Activated T-helper 17 cell treated with anti-CD3 and anti-CD28 coated beads, Interleukin-2, amount 50 U/mL, for 72 hours (primary cell): Measurements from ENCODE around the gene CELSR3. TPM values are rescaled to one million over a fixed set of nuclear protein-coding genes. Genes with fewer than 3 reads are reported as not detected.

ENCODE experiments used
- ATAC-seq: fragments of 150-1000 bp; cut with Tn5 transposase; replicated peaks from 2 replicates; pipeline ENCODE4 v1.10.0; 2021; ENCODE audit warnings: mild to moderate bottlenecking, moderate library complexity
- H3K27ac Mint-ChIP-seq: one replicate; pipeline ENCODE4 v1.8.0; 2022; ENCODE audit warnings: mixed read lengths
- H3K27me3 Mint-ChIP-seq: one replicate; pipeline ENCODE4 v1.8.0; 2022; ENCODE audit warnings: mixed read lengths
- H3K36me3 Mint-ChIP-seq: one replicate; pipeline ENCODE4 v1.8.0; 2022; ENCODE audit warnings: low read depth, mild to moderate bottlenecking, mixed read lengths
- H3K4me1 Mint-ChIP-seq: one replicate; pipeline ENCODE4 v1.8.0; 2022; ENCODE audit warnings: mixed read lengths
- H3K4me3 Mint-ChIP-seq: one replicate; pipeline ENCODE4 v1.8.0; 2022; ENCODE audit warnings: mild to moderate bottlenecking, mixed read lengths
- H3K9me3 Mint-ChIP-seq: one replicate; pipeline ENCODE4 v1.8.0; 2022; ENCODE audit warnings: mixed read lengths
- total RNA-seq, 2 donors: library from RNA; stranded (reverse); gene quantifications; one replicate each; pipeline ENCODE4 v1.2.3, GENCODE V29; 2022

Gene CELSR3
- total RNA-seq, 2 donors from 2014 or later = 20.3 to 27.1 TPM

DNA sequence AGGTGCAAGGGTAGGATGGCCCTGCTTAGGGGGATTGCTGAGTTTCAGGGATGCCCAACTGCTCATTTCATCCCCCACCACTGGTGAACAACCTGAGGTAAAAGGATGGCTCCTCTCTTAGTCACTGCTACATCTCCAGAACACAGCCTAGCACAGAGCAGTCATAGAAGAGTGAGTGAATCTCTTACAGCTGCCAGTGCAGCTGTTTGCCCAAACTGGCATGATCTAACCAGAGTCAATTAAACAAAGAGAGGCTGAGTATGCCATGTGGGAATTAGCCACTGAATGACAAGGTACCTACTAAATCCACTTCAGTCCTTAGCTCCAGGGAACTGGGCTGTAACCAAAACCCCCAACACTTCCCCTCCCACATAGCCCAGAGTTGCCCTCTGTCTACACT, 29.9 kb upstream of the CELSR3 start:
- no peak overlapping the region for H3K4me3 Mint-ChIP-seq
- H3K36me3 Mint-ChIP-seq = peaks cover 91% of the 10 kb centered on the region
- no peaks in the 10 kb centered on the region for H3K9me3 Mint-ChIP-seq
- no peaks in the 10 kb centered on the region for H3K27me3 Mint-ChIP-seq
- peaks cover 8% of the 10 kb centered on the region for H3K4me1 Mint-ChIP-seq
- no peak for ATAC-seq
- peak overlapping the region; percentile 7 for H3K27ac Mint-ChIP-seq

DNA sequence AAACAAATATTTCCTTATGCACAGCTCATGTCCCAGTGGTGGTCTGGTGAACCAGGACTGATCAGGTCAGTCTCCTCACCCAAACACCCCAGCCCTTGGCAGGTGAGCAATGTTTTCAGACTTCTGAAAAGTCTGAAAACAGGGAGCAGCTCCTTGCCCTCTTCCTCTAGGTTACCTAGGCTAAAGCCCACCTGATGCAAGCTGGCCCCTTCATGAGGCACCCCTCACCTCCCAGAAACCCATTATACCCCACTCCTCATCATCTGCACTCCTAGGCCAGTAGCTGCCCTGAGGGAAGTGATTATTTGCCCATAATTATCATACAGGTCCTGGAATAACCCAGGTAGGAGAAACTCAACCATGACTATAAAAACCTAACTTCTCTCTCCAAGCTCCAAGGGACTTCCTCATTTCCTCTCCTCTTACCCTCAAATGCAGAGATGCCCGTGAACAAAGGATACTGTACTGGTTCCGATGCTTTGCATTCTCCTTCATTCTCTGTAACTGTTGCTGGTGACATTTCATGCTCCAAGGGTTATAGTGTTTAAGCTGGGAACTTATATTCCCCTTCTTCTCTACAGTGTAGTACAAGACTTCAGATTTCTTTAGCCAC, 28.3 kb upstream of the CELSR3 start:
- Mint-ChIP-seq H3K27ac (no peak overlapping the region), H3K27me3 (no peaks in the 10 kb centered on the region), H3K36me3 (peaks cover 82% of the 10 kb centered on the region), H3K9me3 (no peaks in the 10 kb centered on the region), H3K4me1 (peaks cover 9% of the 10 kb centered on the region), H3K4me3 (no peak overlapping the region)
- ATAC-seq = no peak

DNA sequence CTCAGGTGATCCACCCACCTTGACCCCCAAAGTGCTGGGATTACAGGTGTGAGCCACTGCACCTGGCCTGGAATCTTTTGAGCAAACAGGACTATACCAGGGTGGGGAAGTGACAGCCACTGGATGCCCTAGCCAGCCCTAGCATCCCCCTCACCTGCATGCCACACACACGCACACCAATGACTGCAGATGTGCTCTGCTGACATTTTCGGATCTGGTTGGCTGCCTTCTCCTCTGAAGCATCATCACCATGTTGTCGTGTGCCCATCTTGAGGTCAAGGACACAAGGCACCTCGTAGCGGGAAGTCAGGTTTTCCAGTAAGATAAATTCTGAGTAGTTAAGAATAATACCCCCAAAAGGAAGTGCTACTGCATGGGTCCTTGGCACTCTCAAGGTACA, 26.7 kb upstream of the CELSR3 start:
- Mint-ChIP-seq H3K4me1 (peaks cover 14% of the 10 kb centered on the region), H3K4me3 (no peak overlapping the region), H3K27ac (no peak overlapping the region), H3K9me3 (no peaks in the 10 kb centered on the region), H3K36me3 (peaks cover 79% of the 10 kb centered on the region), H3K27me3 (no peaks in the 10 kb centered on the region)
- ATAC-seq = no peak

DNA sequence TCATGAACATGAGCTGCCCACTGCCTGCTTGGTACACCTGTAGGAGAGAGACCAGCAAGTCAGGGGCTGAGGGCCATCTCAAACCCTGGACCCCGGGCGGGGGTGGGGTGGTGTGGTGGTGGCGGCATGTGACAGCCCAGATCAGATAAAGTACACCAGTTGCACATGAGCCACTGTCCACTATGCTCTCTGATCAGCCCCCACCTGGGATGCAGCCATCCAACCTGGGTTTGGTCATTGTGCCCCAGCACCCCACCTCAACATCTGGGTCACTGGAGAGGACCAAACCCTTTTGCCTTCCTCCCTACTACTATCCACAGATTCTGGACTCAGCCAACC, 26.0 kb upstream of the CELSR3 start:
- peaks cover 79% of the 10 kb centered on the region for H3K36me3 Mint-ChIP-seq
- H3K9me3 Mint-ChIP-seq = no peaks in the 10 kb centered on the region
- H3K27ac Mint-ChIP-seq = no peak overlapping the region

DNA sequence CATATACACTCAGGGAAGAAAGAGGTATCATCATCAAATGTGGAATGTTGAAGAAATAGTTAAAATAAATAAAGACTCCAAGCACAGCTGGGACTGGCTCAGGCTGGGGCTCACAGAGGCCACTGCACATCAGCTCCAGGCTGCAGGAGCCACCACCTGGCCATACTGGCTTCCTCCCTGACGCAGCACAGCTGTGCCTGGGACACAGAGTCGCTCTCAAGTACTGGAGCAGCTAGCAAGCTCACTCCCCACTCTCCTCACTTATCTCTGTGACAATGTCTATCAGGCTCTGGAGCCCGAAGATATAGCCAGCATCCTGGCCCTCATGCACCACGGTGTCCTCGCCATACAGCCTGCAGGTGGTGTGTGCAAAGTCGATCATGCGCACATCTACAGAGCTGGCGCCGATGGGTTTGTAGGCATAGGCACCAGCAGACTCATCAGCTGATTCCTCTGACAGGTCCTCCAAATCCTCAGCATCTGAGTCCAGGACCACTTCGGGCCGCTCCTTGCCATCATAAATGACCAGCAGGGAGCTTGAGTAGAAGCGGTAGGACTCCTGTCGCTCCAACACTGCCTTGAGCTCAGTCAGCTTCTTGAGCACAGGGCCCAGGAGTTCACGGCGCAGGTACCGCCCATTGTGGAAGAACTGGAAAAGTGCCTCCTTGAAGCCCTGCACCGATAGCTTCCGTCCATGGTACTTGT, 25.5 kb upstream of the CELSR3 start:
- ATAC-seq = no peak
- no peaks in the 10 kb centered on the region for H3K9me3 Mint-ChIP-seq
- no peak overlapping the region for H3K4me3 Mint-ChIP-seq
- H3K36me3 Mint-ChIP-seq = peaks cover 79% of the 10 kb centered on the region
- H3K4me1 Mint-ChIP-seq = peaks cover 22% of the 10 kb centered on the region
- H3K27me3 Mint-ChIP-seq = no peaks in the 10 kb centered on the region
- H3K27ac Mint-ChIP-seq = no peak overlapping the region

More for the DNA sequence above, 26.0 kb upstream of the CELSR3 start:
- no peak overlapping the region for H3K4me3 Mint-ChIP-seq
- no peak for ATAC-seq
- H3K27me3 Mint-ChIP-seq = no peaks in the 10 kb centered on the region
- H3K4me1 Mint-ChIP-seq = peaks cover 19% of the 10 kb centered on the region

DNA sequence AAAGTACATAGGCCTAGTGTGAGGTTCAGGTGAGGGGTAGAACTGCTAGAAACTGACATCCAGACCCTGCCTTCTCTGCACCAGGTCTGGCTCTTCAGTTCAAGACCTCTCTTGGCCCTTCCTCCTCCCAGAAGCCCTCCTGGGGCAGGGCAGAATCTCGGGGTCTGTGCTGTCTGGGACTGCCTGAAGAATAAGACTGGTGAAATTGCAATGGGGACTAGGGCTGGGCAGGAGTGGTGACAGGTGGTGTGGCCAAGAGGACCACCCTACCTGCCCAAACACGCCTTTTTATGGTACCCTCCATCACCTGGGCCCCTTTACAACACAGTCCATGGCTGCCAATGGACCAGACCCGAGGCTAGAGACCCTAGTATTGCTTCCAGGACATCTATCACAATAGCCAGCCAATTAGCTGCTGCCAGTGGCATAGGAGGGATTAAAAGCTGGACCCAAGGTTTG, 24.6 kb upstream of the CELSR3 start:
- ATAC-seq = no peak
- no peak overlapping the region for H3K27ac Mint-ChIP-seq
- peaks cover 78% of the 10 kb centered on the region for H3K36me3 Mint-ChIP-seq
- H3K9me3 Mint-ChIP-seq = no peaks in the 10 kb centered on the region
- peaks cover 22% of the 10 kb centered on the region for H3K4me1 Mint-ChIP-seq
- no peaks in the 10 kb centered on the region for H3K27me3 Mint-ChIP-seq
- H3K4me3 Mint-ChIP-seq = no peak overlapping the region

DNA sequence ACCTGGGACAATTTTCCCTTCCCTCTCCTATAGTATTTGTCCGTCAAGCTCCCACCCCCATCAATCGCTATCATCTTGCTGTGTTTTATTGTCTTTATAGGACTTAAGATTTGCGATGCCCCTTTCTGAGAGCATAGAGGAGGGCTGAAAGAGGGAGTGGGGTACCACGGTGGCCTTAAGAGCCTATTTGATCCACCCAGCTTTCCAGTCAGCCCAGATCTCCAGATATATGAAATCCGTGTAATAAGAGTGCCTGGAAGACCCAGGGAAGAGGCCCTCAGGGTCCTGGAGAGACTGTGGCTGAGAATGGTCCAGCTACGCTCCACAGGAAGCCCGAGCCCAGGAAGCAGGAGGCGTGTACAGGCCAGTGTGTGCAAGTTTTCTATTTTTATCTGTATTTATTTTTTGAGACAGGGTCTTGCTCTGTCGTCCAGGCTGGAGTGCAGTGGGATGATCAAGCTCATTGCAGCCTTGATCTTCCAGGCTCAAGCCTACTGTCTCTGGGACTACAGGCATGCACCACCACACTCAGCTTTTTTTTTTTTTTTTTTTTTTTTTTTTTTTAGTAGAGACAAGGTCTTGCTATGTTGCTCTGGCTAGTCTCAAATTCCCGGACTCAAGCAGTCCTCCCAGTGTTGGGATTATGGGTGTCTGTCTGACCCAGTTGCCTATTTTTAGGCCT, 24.0 kb upstream of the CELSR3 start:
- Mint-ChIP-seq H3K4me1 (peaks cover 22% of the 10 kb centered on the region), H3K4me3 (peak overlapping the region; percentile 92), H3K27me3 (no peaks in the 10 kb centered on the region), H3K36me3 (peaks cover 78% of the 10 kb centered on the region), H3K27ac (peak overlapping the region; percentile 93), H3K9me3 (no peaks in the 10 kb centered on the region)
- no peak for ATAC-seq

DNA sequence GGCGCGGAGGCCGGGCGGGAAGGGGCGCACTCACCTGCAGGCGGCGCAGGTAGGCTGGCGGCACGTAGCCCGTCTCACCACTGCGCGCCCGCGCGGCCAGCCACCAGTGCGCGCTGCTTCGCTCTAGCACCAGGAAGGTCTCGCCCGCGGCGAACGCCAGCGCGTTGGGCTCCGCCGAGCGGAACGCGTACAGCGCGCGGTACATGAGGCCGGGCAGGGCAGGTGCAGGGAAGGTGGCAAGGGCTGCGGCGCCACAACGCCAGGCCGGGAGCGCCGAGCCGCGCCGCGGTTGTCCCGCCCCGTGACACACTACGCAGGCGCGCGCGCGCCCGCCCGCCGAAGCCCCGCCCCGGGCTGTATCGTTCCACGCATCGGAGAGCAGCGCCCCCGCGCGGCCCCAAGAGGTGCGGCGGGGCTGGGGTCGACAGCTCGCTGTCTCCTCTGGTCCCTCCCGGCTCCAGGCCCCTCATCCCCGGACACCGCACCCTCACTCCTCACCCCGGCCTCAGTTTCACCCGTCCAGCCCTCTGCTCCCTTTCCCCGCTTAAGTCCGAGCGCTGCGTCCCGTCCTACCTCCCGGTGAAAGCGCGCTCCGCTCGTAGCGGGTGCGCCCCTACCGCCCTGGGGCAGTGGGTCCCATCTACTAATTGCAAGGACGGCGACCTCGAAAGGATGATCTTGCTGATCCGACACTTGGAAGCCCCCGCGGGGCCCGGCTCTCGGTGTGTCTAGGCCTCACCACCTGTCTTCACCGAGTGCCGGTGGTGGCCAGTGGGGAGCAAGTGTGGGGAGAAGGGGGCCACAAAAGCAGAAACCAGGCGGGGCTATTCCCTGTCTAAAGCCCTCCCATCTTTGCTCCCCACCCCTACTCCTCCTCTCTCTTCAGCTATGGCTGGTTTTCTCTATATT, 23.2 kb upstream of the CELSR3 start, which contains the start of gene NCKIPSD:
Gene NCKIPSD (minus strand): TSS at position 313 of the 909 bp plus-strand sequence. CDS start 108 bp downstream, at position 205.
- ATAC-seq = peak; percentile 94
- Mint-ChIP-seq H3K9me3 (no peaks in the 10 kb centered on the region), H3K4me3 (peak within 1 kb of the TSS; percentile 92), H3K27ac (peak within 1 kb of the TSS; percentile 93), H3K4me1 (peaks cover 24% of the 10 kb centered on the region), H3K27me3 (no peaks in the 10 kb centered on the region), H3K36me3 (peaks cover 78% of the 10 kb centered on the region)

DNA sequence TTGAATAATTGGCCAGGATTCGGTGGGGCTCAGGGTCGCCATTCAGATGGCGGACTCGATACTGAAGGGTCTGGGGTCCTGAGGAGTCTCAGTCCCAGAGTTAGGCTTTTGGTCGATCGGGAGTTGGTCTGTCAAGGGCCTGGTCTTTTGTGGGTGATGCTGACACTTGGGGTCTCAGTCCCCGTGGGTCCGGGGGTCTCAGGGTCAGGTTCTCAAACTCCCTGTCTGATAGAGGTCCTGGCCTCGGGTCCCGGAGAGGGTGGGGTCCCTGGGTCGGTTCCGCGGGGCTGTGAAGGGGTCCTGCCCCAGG, 22.6 kb upstream of the CELSR3 start:
- no peaks in the 10 kb centered on the region for H3K27me3 Mint-ChIP-seq
- H3K27ac Mint-ChIP-seq = peak overlapping the region; percentile 89
- peaks cover 78% of the 10 kb centered on the region for H3K36me3 Mint-ChIP-seq
- no peaks in the 10 kb centered on the region for H3K9me3 Mint-ChIP-seq
- H3K4me1 Mint-ChIP-seq = peaks cover 30% of the 10 kb centered on the region
- no peak for ATAC-seq
- H3K4me3 Mint-ChIP-seq = peak overlapping the region; percentile 92

DNA sequence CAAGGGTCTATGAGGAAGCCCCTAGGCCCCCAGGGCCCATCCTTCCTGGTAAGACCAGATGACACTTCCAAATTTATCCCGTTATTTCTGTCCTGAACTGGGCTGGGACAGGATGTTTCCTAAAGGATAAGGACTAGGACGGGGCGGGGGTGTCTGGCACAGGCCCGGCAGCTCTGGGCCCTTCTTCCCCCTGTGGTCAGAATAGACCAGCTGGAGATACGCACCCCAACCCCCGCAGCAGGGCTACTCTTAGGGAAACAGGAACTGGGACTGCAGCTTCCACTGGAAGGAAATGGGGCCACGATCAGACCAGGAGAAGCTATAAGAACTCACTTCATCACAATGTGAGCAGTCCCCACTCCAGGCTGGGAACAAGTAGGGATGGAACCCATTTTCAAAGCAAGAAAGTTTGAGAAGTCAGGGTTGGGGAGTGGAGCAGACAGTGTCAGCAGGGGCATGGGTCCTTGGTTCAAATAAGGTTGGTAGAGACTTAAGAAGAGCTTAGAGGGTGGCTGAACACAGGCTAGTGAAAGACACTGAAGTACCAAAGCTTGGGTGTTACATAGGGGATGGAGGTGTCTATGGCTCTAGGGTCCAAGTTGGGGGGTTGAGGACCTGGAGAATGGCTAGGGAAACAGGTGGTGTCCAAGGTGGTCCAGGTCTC, 21.9 kb upstream of the CELSR3 start:
- no peak for ATAC-seq
- Mint-ChIP-seq H3K27ac (peak overlapping the region; percentile 89), H3K36me3 (peaks cover 78% of the 10 kb centered on the region), H3K4me1 (peaks cover 27% of the 10 kb centered on the region), H3K27me3 (no peaks in the 10 kb centered on the region), H3K9me3 (no peaks in the 10 kb centered on the region), H3K4me3 (peak overlapping the region; percentile 92)

DNA sequence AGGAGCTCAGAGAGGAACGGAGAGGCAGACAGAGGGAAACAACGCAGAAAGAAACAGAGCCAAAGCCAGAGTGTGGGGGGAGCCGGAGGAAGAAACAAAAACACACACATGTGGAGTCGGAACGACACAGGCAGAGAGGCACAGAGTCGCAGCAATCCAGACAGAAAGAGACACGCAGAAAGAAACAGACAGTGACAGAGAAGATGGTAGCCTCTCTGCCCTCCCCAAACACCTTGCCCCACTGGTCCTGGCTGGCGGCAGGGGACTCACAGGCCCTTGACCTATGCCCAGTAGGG, 21.3 kb upstream of the CELSR3 start:
- Mint-ChIP-seq H3K4me3 (peak overlapping the region; percentile 92), H3K36me3 (peaks cover 80% of the 10 kb centered on the region)

DNA sequence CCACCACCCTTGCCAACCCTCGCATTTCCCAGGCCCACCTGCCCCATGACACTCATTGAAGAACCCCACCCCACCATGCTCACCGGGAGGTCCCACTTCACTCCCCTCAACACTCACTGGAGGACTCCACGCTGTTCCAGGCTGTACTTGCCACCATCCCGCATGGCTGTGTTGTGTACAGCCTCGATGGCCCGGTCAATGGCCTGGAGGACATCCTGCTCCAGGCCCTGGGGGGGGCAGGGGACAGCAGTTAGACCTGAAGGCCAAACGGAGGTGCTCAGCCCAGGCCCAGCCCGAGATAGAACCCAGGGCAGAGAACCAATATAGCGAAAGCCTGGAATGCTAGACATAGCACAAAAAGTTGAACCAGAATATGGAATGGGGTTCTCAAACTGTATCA, 20.1 kb upstream of the CELSR3 start:
- H3K4me1 Mint-ChIP-seq = peaks cover 30% of the 10 kb centered on the region
- H3K4me3 Mint-ChIP-seq = peak overlapping the region; percentile 92
- H3K27ac Mint-ChIP-seq = peak overlapping the region; percentile 12
- peaks cover 80% of the 10 kb centered on the region for H3K36me3 Mint-ChIP-seq
- H3K27me3 Mint-ChIP-seq = no peaks in the 10 kb centered on the region
- no peaks in the 10 kb centered on the region for H3K9me3 Mint-ChIP-seq
- no peak for ATAC-seq

More for the DNA sequence above, 21.3 kb upstream of the CELSR3 start:
- no peak for ATAC-seq
- Mint-ChIP-seq H3K27ac (peak overlapping the region; percentile 89), H3K27me3 (no peaks in the 10 kb centered on the region), H3K4me1 (peaks cover 27% of the 10 kb centered on the region), H3K9me3 (no peaks in the 10 kb centered on the region)

DNA sequence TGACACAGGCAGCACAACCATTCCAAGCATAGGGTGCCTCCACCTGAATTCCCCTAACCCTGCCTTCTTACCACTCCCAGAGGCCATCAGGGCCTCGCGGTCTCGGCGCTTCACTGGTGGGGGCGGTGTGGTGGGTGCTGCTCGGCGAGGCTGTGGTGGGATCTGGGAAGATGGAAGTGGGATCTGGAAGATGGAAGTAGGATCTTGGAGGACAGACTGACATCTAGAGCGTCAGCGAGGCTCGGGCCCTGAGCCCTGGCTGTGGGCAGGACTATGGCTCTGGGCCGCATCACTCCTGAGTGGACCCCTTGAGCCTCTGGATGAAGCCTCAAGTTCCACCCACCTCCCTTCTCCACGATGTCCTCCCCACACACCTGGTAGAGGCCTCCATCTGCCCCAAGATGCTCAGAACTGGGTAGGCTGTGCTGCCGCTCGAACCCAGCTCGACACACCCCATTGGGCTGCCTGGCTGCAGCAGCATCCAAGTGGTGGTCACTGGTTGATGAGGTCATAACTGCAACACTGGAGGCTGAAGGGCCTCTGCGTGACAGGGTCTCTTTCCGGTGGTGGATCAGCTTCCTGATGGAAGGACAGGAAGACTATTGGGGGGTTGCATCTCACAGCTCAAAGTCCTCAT, 19.4 kb upstream of the CELSR3 start:
- H3K27me3 Mint-ChIP-seq = no peaks in the 10 kb centered on the region
- H3K4me3 Mint-ChIP-seq = no peak overlapping the region
- no peak for ATAC-seq
- H3K36me3 Mint-ChIP-seq = peaks cover 82% of the 10 kb centered on the region
- H3K4me1 Mint-ChIP-seq = peaks cover 36% of the 10 kb centered on the region
- peak overlapping the region; percentile 12 for H3K27ac Mint-ChIP-seq
- no peaks in the 10 kb centered on the region for H3K9me3 Mint-ChIP-seq

DNA sequence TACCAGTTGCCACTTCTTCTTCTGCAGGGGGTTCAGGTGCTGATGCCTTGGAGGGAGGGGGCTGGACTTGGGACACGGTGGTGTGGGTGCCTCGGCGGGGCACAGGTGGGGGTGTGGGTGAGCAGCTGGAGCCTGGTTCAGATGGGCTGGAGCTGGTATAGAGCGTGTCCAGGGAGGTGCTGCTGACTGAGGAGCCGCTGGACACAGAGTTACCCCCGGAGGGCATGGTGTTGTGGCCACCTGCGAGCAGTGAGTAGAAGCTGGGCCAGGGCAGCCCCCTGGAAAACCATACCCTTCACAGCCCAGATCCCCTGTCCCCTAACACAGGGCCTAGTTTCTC, 18.8 kb upstream of the CELSR3 start:
- no peaks in the 10 kb centered on the region for H3K9me3 Mint-ChIP-seq
- H3K36me3 Mint-ChIP-seq = peaks cover 87% of the 10 kb centered on the region

More for the DNA sequence above, 18.8 kb upstream of the CELSR3 start:
- H3K4me1 Mint-ChIP-seq = peaks cover 34% of the 10 kb centered on the region
- no peak overlapping the region for H3K4me3 Mint-ChIP-seq
- H3K27me3 Mint-ChIP-seq = no peaks in the 10 kb centered on the region
- no peak for ATAC-seq
- H3K27ac Mint-ChIP-seq = no peak overlapping the region
